GM19025 (cell line): Measurements from ENCODE around the gene MYZAP.

Source experiments
- ATAC-seq: cut with Tn5 transposase; IDR thresholded peaks from one replicate; pipeline ENCODE4 v1.9.1; 2021; ENCODE audit warnings: mild to moderate bottlenecking, low read depth, moderate library complexity; ENCODE audit not compliant: unreplicated experiment

The MYZAP gene

GRCh38 chr15:57591822-57592367, at the start of gene MYZAP:
Gene MYZAP, plus strand, starts transcription at chr15:57591904. Its CDS starts 131 bp downstream, at chr15:57592035.
- no peak for ATAC-seq

GRCh38 chr15:57542505-57542817, 49.2 kb upstream of the MYZAP start:
- no peak for ATAC-seq

GRCh38 chr15:57544848-57545480, 46.7 kb upstream of the MYZAP start:
- ATAC-seq = no peak

- no peak for ATAC-seq
These were observed 45.7 kb upstream of the MYZAP start for GRCh38 chr15:57545995-57546394.

- ATAC-seq = no peak
These were observed 44.4 kb upstream of the MYZAP start for GRCh38 chr15:57547243-57547755.

- ATAC-seq = no peak
These were observed 43.4 kb upstream of the MYZAP start for GRCh38 chr15:57548351-57548750.

- no peak for ATAC-seq
These were observed 42.9 kb upstream of the MYZAP start for GRCh38 chr15:57548835-57549234.

- ATAC-seq = no peak
These were observed 41.8 kb upstream of the MYZAP start for GRCh38 chr15:57549935-57550334.

- no peak for ATAC-seq
These were observed 41.1 kb upstream of the MYZAP start for GRCh38 chr15:57550640-57551039.

GRCh38 chr15:57551715-57552677, 39.7 kb upstream of the MYZAP start:
- no peak for ATAC-seq

GRCh38 chr15:57552678-57553334, 38.9 kb upstream of the MYZAP start:
- ATAC-seq = no peak

- ATAC-seq = no peak
These were observed 38.2 kb upstream of the MYZAP start for GRCh38 chr15:57553526-57553925.

GRCh38 chr15:57554063-57554811, 37.5 kb upstream of the MYZAP start:
- no peak for ATAC-seq

- no peak for ATAC-seq
These were observed 36.9 kb upstream of the MYZAP start for GRCh38 chr15:57554812-57555179.

- no peak for ATAC-seq
These were observed 36.4 kb upstream of the MYZAP start for GRCh38 chr15:57555270-57555669.

GRCh38 chr15:57556040-57556439, 35.7 kb upstream of the MYZAP start:
- no peak for ATAC-seq

- ATAC-seq = no peak
These were observed 34.4 kb upstream of the MYZAP start for GRCh38 chr15:57557267-57557666.

- ATAC-seq = no peak
These were observed 33.9 kb upstream of the MYZAP start for GRCh38 chr15:57557810-57558209.

- no peak for ATAC-seq
These were observed 31.8 kb upstream of the MYZAP start for GRCh38 chr15:57559875-57560274.

GRCh38 chr15:57561041-57561711, 30.5 kb upstream of the MYZAP start:
- ATAC-seq = peak; percentile 71
